HepG2 (cell line): ENCODE data around the gene RDH12. TPM values are rescaled to one million over a fixed set of nuclear protein-coding genes. Genes with fewer than 3 reads are reported as not detected.

Experiments
- ARNT ChIP-seq: fragments of 450-650 bp; IDR thresholded peaks from 2 replicates; pipeline ENCODE4 v1.6.1; 2017
- ATF7 ChIP-seq, 2 experiments: fragments of 450-650 bp in 1 of 2; sonication (generic) in 1 of 2; formaldehyde crosslinking in 1 of 2; IDR thresholded peaks; 2 replicates each; pipeline versions ENCODE4 v1.4.0 to v1.6.1; 2016 to 2020; ENCODE audit warnings: antibody characterized with exemption in 1 of 2, mild to moderate bottlenecking in 1 of 2, missing genetic modification reagents in 1 of 2
- BRCA1 ChIP-seq: sonication (generic); formaldehyde crosslinking; IDR thresholded peaks from 2 replicates; pipeline ENCODE4 v1.4.0; 2020; ENCODE audit warnings: missing genetic modification reagents
- CREM ChIP-seq, 2 experiments: sonication (generic) in 1 of 2; formaldehyde crosslinking in 1 of 2; IDR thresholded peaks; 2 replicates each; pipeline versions ENCODE4 v1.4.0 to v1.6.1; 2016 to 2020; ENCODE audit warnings: antibody characterized with exemption in 1 of 2, mild to moderate bottlenecking in 1 of 2, missing genetic modification reagents in 1 of 2
- EZH2 ChIP-seq: conservative IDR thresholded peaks from 2 replicates; pipeline ENCODE4 v1.6.1; 2012; ENCODE audit warnings: mild to moderate bottlenecking, low read depth, low read length, moderate library complexity
- GABPA ChIP-seq, 2 experiments: IDR thresholded peaks; 2 replicates each; pipeline ENCODE4 v1.6.1; 2011 to 2016; ENCODE audit warnings: low read depth in 2 of 2, low read length in 1 of 2, missing biosample characterization in 1 of 2, missing genetic modification characterization in 1 of 2
- IRF1 ChIP-seq: sonication (generic); formaldehyde crosslinking; IDR thresholded peaks from 2 replicates; pipeline ENCODE4 v1.4.0; 2020; ENCODE audit warnings: low read depth, mild to moderate bottlenecking, missing genetic modification reagents
- JDP2 ChIP-seq: sonication (generic); formaldehyde crosslinking; IDR thresholded peaks from 2 replicates; pipeline ENCODE4 v1.8.1; 2022; ENCODE audit warnings: missing genetic modification reagents, borderline replicate concordance
- KDM6A ChIP-seq: IDR thresholded peaks from 2 replicates; pipeline ENCODE4 v1.6.1; 2016; ENCODE audit warnings: low read depth
- MAFG ChIP-seq: sonication (generic); formaldehyde crosslinking; IDR thresholded peaks from 2 replicates; pipeline ENCODE4 v1.5.1; 2020; ENCODE audit warnings: mild to moderate bottlenecking, missing genetic modification reagents
- MAFK ChIP-seq, 2 experiments: IDR thresholded peaks in 1 of 2; conservative IDR thresholded peaks in 1 of 2; 2 replicates each; pipeline ENCODE4 v1.6.1; 2011; ENCODE audit warnings: improper control_type of control experiment in 2 of 2, low read length in 2 of 2
- PPARG ChIP-seq: conservative IDR thresholded peaks from 2 replicates; pipeline ENCODE4 v1.6.1; 2016; ENCODE audit warnings: missing biosample characterization, missing genetic modification reagents
- RCOR2 ChIP-seq: IDR thresholded peaks from 2 replicates; pipeline ENCODE4 v1.6.1; 2016; ENCODE audit warnings: missing biosample characterization, missing genetic modification reagents
- SRF ChIP-seq: IDR thresholded peaks from 2 replicates; pipeline ENCODE4 v1.6.1; 2011; ENCODE audit warnings: mild to moderate bottlenecking, low read depth, low read length, moderate library complexity
- TAF1 ChIP-seq: sonication (generic); formaldehyde crosslinking; IDR thresholded peaks from 2 replicates; pipeline ENCODE4 v1.4.0; 2020; ENCODE audit warnings: missing genetic modification reagents
- USF2 ChIP-seq, 2 experiments: sonication (generic) in 1 of 2; formaldehyde crosslinking in 1 of 2; IDR thresholded peaks; 2 replicates each; pipeline versions ENCODE4 v1.5.1 to v1.6.1; 2011 to 2020; ENCODE audit warnings: borderline replicate concordance in 1 of 2, low read depth in 1 of 2, low read length in 1 of 2, mild to moderate bottlenecking in 1 of 2, missing genetic modification reagents in 1 of 2, moderate library complexity in 1 of 2
- ZBTB2 ChIP-seq: sonication (generic); formaldehyde crosslinking; IDR thresholded peaks from 2 replicates; pipeline ENCODE4 v1.8.0; 2022; ENCODE audit warnings: low read depth, missing genetic modification reagents
- ZBTB26 ChIP-seq: IDR thresholded peaks from 2 replicates; pipeline ENCODE4 v1.6.1; 2016; ENCODE audit warnings: missing compliant biosample characterization, missing genetic modification reagents, borderline replicate concordance
- ZC3H4 ChIP-seq: sonication (generic); formaldehyde crosslinking; IDR thresholded peaks from 2 replicates; pipeline ENCODE4 v1.4.0; 2020; ENCODE audit warnings: missing genetic modification reagents, borderline replicate concordance
- ZNF234 ChIP-seq: sonication (generic); formaldehyde crosslinking; conservative IDR thresholded peaks from 2 replicates; pipeline ENCODE4 v1.5.1; 2020; ENCODE audit warnings: mild to moderate bottlenecking, missing genetic modification reagents
- ZNF256 ChIP-seq: sonication (generic); formaldehyde crosslinking; conservative IDR thresholded peaks from 2 replicates; pipeline ENCODE4 v1.4.0; 2020; ENCODE audit warnings: missing genetic modification reagents
- ZNF577 ChIP-seq: sonication (generic); formaldehyde crosslinking; IDR thresholded peaks from 2 replicates; pipeline ENCODE4 v1.4.0; 2020; ENCODE audit warnings: mild to moderate bottlenecking, low read depth, missing genetic modification reagents, borderline replicate concordance
- ZNF773 ChIP-seq: sonication (generic); formaldehyde crosslinking; IDR thresholded peaks from 2 replicates; pipeline ENCODE4 v1.4.0; 2020; ENCODE audit warnings: missing genetic modification reagents, borderline replicate concordance
- ZNF792 ChIP-seq: IDR thresholded peaks from 2 replicates; pipeline ENCODE4 v1.6.1; 2016
- polyA plus RNA-seq, 8 experiments: library from polyadenylated mRNA; depleted of rRNA in 3 of 8; stranded (reverse) in 7 of 8; unstranded in 1 of 8; fragments of >200 nt; fragmentation: Illumina TruSeq in 4 of 8; extraction: Trizol in 4 of 8; gene quantifications; 2 replicates each; pipeline versions ENCODE4 v1.2.1 to v1.2.3, GENCODE V29; 2011 to 2016; ENCODE audit warnings: low read depth in 4 of 8, missing spikeins in 1 of 8, mixed read lengths in 1 of 8; ENCODE audit not compliant: insufficient read depth in 1 of 8
- total RNA-seq, 5 experiments: library from RNA; depleted of rRNA; stranded (reverse); fragments of >200 nt; fragmentation: Illumina TruSeq; extraction: Trizol; gene quantifications; 2 replicates each; pipeline ENCODE4 v1.2.3, GENCODE V29; 2016; ENCODE audit warnings: low read depth in 1 of 5

The RDH12 gene
- total and polyA plus RNA-seq, 2 of the 13 experiments (the other 11 are each of a cell fraction or from before 2014, with no cell fraction given) = 1.6 to 2.1 TPM

- no peak for TF ChIP-seq ZBTB2 (CRISPR knock-in tag)
- TF ChIP-seq ZNF256 (CRISPR knock-in tag) = no peak
- TF ChIP-seq MAFK (conservative IDR thresholded peaks at IDR 0.05 in 1 of 2, IDR thresholded peaks at IDR 0.05 in 1 of 2; ENCODE audit: low read length in 2 of 2) = peak; percentile 93 to 97
- TF ChIP-seq IRF1 (CRISPR knock-in tag) = no peak
- no peak for TF ChIP-seq USF2 (IDR thresholded peaks at IDR 0.05; ENCODE audit: low read depth, low read length)
- TF ChIP-seq USF2 (CRISPR knock-in tag; IDR thresholded peaks at IDR 0.05; ENCODE audit: borderline replicate concordance) = no peak
- no peak for TF ChIP-seq ZNF577 (CRISPR knock-in tag)
- no peak for TF ChIP-seq KDM6A (CRISPR knock-in tag)
- no peak for TF ChIP-seq SRF
- TF ChIP-seq EZH2 = no peak
- no peak for TF ChIP-seq JDP2 (CRISPR knock-in tag)
- TF ChIP-seq PPARG (CRISPR knock-in tag) = no peak
- TF ChIP-seq ZNF792 = 0 out of 2 replicates have a peak, but pooled peaks have one; percentile 32
- TF ChIP-seq TAF1 = no peak
- TF ChIP-seq RCOR2 = no peak
- TF ChIP-seq MAFG (CRISPR knock-in tag) = peak; percentile 61; the same call in 1 of the 2 replicates
- no peak for TF ChIP-seq ZBTB26 (CRISPR knock-in tag)
- TF ChIP-seq ARNT = no peak
- no peak for TF ChIP-seq BRCA1 (CRISPR knock-in tag)
- no peak for TF ChIP-seq GABPA (IDR thresholded peaks at IDR 0.05; ENCODE audit: low read depth, low read length)
- TF ChIP-seq GABPA (CRISPR knock-in tag; IDR thresholded peaks at IDR 0.05; ENCODE audit: low read depth) = no peak
- no peak for TF ChIP-seq ZNF773 (CRISPR knock-in tag)
- TF ChIP-seq ZC3H4 (CRISPR knock-in tag) = no peak
- no peak for TF ChIP-seq ZNF234
- TF ChIP-seq CREM (IDR thresholded peaks at IDR 0.05) = peak; percentile 28; the same call in 1 of the 2 replicates
- no peak for TF ChIP-seq CREM (CRISPR knock-in tag; IDR thresholded peaks at IDR 0.05)
- TF ChIP-seq ATF7 (IDR thresholded peaks at IDR 0.05) = peak; percentile 61
- TF ChIP-seq ATF7 (CRISPR knock-in tag; IDR thresholded peaks at IDR 0.05) = no peak
These were observed 61.6 kb downstream of the RDH12 start (continued) for GRCh38 chr14:67763158-67763822.
